MM.1S (cell line): ENCODE data around the gene WDR19.

Experiments used
- EZH2 ChIP-seq: fragments of 300-600 bp; sonication (generic); optimal IDR thresholded peaks from 2 replicates; pipeline ENCODE3; 2017; ENCODE audit warnings: low read depth, mild to moderate bottlenecking, antibody characterized with exemption, low read length, mixed read lengths
- TF ChIP-seq, protein P1 (sequence below): fragments of 300-600 bp; sonication (generic); IDR thresholded peaks from 2 replicates; pipeline ENCODE4 v1.5.1; 2016; ENCODE audit warnings: antibody characterized with exemption, low read length, mixed read lengths

DNA sequence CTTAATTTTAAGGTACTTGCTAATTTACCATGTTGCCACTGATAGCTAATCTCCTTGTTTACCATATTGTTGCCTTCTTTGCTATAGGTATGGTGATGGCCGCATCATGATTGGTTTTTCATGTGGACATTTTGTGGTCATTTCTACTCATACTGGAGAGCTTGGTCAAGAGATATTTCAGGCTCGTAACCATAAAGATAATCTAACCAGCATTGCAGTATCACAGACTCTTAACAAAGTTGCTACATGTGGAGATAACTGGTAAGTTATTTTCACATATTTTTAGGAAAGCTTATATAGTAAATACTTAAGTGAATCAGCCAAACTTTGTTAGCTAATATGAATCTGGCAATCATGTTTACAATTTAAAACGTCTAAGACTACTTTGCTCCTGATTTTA is 23.1 kb downstream of the WDR19 start:
- TF ChIP-seq EZH2 = no peak
- TF ChIP-seq, protein P1, sequence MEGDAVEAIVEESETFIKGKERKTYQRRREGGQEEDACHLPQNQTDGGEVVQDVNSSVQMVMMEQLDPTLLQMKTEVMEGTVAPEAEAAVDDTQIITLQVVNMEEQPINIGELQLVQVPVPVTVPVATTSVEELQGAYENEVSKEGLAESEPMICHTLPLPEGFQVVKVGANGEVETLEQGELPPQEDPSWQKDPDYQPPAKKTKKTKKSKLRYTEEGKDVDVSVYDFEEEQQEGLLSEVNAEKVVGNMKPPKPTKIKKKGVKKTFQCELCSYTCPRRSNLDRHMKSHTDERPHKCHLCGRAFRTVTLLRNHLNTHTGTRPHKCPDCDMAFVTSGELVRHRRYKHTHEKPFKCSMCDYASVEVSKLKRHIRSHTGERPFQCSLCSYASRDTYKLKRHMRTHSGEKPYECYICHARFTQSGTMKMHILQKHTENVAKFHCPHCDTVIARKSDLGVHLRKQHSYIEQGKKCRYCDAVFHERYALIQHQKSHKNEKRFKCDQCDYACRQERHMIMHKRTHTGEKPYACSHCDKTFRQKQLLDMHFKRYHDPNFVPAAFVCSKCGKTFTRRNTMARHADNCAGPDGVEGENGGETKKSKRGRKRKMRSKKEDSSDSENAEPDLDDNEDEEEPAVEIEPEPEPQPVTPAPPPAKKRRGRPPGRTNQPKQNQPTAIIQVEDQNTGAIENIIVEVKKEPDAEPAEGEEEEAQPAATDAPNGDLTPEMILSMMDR = no peak
